HG03108 (cell line): Measurements from ENCODE around the gene LIMCH1.
"Not testable (repeated sequence)": the region's sequence is repeated elsewhere in the genome, so short reads cannot be mapped to it uniquely, and the experiment has no call there.

Experiments used
- ATAC-seq: cut with Tn5 transposase; IDR thresholded peaks from one replicate; pipeline ENCODE4 v1.9.1; 2021; ENCODE audit warnings: moderate library complexity; ENCODE audit not compliant: unreplicated experiment

Gene LIMCH1

DNA sequence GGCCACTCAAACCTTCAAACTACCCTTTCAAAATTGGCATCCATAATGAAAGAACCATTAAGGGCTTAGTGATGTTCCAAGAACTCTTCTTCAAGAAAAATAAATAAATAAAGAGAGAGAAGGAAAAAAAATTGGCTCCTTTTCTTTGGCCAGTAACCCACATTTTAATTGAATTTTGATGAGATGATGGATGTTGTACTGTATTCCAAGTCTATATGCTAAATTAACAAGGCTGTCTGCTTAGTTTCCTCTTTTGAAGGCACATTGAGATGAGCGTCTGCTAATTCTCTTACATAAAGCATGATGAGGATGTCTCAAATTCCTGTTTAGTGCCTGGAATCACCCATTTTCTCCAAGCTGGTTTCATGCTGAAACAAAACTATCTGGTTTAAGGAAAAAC is 177.2 kb downstream of the LIMCH1 start:
- no peak for ATAC-seq

DNA sequence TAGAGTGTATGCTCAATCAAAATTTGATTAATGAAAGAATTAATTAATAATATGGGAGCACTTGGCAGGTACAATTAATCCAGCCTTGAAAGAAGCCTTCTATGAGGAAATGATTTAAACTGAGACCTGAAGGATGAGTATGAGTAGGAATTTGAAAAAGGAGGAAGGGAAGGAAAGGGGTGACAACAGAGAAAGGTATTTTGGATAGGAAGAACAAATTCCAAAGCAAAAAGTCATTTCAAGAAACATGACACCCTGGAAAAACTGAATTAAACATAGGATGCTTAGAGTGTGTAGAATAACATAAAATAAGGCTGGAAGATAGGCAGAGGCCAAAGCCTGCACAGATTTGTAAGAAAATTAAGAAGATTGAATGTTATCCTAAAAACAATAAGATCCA is 180.9 kb downstream of the LIMCH1 start:
- ATAC-seq: no peak

DNA sequence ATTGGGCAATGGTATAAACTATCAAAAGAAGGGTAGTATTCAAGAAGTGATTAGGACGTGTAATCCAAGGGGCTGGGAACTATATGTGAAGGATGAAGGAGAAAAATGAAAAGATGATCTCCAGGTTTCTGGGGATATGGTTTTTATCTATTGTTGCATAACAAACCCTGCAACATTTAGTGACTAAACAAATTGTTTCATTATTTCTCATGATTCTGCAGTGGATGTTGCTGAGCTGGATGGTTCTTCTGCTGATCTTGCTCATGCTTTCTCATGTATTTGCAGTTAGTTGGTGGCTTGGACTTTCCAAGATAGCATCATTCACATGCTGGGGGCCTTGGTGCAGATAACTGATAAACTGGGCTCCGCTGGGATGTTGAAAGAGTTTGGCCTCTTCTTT is 181.5 kb downstream of the LIMCH1 start:
- no peak for ATAC-seq

DNA sequence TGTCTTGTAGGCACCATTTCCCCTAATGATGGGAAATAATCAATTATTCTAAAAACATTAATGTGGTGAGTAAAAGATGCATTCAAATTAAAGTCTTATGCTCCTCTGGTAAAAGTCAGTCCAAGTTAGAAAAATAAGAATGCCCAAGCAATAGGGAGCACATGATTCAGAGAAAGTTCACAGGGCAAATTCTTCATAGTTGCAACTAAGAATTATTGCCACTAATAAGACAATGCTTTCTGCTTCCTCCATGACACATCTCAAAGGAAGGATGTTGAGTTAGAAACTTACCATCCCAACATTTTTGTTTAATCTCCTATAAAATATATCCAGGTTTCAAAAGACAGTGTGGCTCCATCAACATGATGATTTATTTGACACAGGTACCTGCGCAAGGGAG is 184.2 kb downstream of the LIMCH1 start:
- no peak for ATAC-seq

DNA sequence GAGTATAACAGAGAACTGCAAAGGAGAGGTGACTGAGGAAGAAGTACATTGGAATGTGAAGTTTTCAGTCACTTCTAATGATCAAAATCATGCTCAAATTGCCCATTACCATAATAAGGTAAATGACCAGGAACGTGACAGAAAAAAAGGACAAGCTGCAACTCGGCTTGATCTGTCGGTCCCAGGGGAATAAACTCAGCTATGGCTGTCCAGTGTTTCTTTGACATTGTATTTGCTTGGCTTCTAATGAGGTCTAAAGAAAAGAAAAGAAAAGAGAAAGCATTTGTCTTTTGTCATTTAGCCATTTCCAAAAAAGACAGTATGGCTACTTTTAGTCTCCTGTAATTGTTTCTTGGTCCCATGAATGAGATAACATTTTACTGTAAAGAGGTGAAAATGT is 185.3 kb downstream of the LIMCH1 start:
- ATAC-seq: no peak

DNA sequence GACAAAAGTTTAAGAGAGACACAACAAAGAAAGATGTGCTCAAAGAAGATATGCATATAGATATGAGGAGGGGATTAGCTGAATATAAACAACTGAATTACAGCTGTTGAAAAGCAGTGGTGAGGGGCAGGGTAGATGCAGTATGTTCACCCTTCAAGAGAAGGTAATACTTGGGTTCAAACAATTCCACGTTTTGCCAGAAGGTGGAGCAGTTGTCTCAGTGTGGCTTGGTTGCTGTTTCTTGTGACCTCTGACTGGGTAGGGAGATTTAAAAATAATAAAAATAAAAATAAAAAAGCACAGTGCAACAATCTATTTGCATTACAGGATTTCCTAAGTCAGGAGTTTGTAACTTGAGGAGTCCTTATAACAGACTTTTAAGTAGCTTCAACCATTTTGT is 187.3 kb downstream of the LIMCH1 start:
- no peak for ATAC-seq

DNA sequence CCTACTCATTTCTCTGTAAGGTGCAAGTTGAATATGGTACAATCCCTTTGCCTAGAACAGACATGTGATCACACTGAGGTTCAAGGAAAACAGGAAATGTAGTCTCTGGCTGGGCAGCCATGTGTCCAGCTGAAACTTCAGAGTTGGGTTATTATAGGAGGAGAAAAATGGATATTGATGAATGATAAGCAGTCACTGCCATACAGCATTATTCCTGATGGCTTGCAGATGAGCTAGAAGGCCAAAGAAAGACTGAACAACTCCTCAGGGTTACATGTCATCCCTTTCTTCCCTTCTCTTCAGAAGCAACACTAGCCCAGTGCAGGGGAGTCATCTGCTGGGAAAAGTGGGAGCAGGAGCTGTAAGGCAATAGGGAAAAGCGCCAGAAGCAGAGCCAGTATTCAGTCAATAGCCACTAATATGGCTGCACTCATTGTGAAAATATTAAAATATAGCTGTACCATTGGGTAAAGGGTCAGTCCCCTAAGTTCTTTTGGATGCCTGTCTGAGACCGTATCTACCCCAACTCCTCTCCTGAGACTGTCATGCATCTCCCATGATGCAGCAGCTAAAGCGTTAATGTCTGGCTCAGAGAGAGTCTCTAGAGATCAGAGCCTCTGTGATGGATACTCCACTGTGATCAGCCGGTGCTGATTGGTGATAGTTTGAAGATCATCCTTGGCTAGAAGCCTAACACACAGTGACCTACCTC is 190.1 kb downstream of the LIMCH1 start:
- no peak for ATAC-seq

DNA sequence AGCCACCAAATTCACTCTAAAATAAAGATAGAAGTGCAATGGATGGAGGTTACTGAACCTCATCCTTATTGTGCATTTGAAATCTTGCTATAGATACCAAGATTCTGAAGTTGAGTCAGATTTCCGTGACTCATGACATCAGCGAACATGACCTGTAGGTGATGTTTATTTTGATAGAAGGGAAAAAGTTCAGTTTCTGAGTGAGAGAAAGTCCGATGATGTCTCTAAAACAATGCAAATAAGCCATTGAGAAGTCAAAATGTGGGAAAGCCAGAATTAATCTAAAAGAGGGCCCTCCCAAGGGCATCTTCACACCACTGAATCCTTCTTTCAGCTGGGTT is 190.6 kb downstream of the LIMCH1 start:
- no peak for ATAC-seq

DNA sequence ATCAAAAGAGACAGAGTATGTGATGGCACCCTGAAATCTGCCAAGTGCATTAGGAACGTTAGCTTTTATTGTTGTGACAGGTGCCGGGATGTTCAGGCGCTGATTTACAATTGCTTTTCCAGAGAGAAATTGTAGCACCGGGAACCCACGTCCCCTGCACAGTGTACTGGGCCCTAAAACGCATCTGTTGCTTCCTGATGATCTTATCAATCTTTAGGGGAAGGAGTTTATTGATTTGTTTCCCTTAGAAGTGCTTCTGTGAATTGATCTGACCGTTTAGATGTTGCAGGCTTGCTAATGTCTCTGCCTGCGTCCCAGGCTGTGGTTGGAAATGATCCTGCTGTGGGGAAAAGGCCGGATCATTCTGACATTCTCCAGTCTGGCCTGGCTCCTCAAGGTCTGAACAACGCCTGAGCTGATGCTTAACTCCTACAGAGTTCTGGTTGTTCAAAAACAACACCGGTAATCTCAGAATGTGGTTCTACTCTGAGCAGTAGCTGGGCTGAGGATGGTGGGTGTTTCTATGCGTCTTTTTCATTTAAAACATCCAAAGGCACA is 193.7 kb downstream of the LIMCH1 start:
- no peak for ATAC-seq

DNA sequence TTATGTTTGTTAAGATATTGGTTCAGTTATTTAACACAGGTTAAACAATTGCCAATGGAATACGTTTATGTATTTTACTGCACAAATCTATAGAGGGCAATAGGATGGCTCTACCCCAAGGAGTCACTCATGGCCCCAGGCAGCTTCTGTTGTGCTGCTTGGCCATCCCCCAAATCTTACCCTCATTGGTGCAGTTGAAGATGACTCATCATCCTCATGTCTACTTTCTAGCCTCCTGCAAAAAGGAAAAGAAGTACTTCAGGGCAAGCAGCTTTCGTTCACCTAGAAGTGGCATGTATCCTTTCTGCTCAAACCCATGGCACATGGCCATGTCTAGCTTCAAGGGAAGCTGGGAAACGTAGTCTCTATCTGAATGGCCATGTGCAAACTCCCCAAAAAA is 196.4 kb downstream of the LIMCH1 start:
- no peak for ATAC-seq

DNA sequence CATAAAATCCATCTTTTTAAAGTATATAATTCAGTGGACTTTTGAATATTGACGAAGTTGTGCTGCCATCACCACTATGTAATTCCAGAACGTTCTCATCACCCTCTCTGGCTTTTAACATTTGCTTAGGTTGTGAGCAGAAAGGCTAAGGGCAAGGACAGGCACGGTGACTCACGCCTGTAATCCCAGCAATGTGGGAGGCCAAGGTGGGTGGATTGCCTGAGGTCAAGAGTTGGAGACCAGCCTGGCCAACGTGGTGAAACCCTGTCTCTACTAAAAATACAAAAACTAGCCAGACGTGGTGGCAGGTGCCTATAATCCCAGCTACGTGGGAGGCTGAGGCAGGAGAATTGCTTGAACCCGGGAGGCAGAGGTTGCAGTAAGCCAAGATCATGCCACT is 199.5 kb downstream of the LIMCH1 start:
- not testable (repeated sequence) for ATAC-seq

DNA sequence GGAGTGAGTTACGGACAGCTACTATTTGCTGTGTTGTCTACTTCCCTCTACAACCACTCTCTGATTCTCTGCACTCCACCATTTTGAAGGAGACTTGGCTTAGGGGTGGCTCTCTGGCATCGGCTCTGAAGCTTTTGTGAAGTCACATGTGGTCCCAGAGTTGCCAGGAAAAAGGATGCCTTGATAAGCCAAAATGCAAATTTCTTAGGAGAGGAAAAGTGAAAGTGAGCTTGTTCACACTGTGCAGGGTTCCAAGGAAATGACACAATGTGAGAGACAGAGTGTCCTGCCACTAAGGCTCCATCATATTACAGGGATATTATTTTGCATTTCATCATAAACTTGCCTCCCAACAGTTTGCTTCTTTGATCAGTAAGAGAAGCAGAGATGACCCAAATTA is 203.4 kb downstream of the LIMCH1 start:
- no peak for ATAC-seq

DNA sequence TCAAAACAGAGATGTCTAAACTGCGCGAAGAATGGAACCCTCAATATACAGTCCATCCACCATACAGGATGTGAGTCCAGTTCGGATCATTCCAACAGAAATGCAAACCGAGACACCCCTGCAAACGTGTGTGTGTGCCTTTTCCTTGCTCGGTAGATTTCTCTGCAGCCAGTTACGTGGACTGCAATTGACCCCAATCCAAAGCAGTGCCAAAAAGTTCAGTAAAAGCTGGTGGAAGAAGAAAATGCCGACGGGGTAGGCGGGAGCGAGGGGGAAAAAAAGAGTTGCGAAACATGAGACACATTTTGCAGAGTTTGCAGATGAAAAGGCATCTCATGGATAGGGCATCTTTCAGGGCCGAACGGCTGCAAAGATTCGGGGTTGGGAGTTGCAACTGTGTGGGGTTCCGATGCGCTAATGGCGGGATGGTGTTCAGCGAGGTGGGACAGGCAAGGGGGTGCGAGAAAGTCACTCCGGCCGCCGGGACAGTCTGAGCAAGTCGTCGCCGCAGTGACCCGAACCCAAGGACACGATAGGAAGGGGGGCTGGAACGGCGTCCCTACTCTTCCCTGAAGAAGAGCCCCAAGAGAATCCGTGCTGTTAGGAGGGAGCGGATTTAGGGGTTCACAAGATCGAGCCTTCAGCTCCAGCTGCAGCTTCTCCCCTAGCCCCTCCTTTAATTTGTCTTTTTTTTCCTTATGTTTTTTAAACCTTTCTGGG is 206.8 kb downstream of the LIMCH1 start:
- no peak for ATAC-seq

DNA sequence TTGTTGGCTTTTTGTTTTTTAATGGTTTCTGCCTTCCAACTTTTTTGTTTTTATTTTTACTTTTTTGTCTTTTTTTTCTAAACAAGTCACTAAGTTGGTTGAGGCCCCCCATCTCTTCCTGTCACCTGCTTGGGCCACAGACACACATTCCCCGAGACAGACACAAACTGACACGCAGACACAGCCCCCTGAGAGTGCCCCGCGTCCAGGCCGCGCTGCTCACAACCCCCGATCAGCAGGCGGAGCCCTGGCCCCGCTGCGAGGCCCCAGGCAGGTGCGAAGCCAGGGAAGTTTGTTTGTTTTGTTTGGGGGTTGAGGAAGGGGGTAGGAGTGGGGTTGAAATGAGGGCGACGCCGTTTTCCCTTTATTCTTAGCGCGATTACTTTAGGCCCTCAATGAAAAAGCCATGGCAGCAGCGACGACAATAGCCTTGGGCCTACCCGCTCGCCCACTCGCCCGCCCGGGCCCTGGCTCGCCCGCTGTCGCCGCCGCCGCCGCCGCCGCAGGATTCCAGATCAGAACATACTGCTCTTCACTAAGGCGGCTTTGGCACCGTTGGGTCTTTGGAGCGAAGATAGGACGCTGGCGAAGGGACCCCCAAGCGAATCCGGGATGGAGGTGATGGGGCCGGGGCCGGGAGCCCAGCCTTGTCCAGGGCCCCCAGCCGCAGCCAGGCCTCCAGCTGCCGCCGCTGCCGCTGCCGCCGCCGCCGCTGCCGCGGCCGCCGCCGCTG is 207.5 kb downstream of the LIMCH1 start:
- no peak for ATAC-seq

DNA sequence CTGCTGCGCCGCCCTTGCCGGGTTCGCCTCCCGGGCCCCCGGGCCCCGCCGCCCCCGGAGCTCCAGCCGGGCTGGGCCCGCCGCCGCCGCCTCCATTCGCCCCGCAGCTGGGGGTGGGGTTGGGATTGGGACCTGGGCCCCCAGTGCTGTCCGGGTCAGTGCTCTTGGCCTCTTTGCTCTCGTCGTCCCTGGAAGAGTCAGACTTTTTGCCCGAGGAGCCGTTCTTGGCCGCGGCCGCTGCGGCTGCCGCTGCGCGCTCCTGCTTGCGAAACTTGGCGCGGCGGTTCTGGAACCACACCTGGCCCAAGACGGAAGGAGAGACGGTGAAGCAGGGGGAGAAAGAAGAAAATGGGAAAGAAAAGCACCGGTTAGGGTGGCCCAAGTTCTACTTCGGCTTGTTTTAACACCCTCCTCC is 208.1 kb downstream of the LIMCH1 start:
- no peak for ATAC-seq

DNA sequence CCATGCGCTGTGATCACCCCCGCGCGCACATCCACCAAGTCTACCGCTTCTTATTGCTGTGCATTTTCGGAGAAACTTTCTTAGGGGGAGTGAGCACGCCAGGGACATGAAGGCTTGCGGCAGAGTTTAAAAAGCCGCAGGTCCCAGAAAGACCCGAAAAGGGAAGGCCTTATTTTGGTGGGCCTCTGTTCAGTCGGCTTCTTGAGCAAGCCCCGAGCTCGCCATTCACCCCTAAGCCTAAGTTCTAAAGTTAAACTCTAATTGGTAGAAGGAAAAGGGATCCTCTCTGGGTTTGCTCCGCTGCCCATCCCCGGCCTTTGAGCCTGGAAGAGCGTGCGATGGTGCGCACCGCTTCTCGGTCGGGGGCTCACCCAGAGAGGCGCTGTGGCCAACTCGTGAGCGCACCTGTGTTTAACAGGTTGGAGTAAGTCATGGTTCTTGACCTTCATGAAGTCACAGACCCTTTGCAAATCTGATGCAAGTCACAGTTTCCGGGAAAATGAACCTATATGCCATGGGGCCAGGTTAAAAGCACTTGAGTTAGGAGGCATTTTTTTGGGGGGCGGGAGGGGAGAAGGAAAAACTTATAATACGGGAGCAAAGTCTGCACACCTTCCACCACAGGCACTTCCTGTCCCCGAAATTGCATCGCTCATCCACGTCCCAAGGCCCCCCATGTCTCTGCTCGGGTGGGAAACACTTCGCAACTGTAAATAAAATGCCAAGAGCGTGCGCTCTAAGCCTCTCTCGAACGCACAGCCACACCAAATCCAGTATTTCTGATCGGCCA is 208.7 kb downstream of the LIMCH1 start:
- no peak for ATAC-seq

DNA sequence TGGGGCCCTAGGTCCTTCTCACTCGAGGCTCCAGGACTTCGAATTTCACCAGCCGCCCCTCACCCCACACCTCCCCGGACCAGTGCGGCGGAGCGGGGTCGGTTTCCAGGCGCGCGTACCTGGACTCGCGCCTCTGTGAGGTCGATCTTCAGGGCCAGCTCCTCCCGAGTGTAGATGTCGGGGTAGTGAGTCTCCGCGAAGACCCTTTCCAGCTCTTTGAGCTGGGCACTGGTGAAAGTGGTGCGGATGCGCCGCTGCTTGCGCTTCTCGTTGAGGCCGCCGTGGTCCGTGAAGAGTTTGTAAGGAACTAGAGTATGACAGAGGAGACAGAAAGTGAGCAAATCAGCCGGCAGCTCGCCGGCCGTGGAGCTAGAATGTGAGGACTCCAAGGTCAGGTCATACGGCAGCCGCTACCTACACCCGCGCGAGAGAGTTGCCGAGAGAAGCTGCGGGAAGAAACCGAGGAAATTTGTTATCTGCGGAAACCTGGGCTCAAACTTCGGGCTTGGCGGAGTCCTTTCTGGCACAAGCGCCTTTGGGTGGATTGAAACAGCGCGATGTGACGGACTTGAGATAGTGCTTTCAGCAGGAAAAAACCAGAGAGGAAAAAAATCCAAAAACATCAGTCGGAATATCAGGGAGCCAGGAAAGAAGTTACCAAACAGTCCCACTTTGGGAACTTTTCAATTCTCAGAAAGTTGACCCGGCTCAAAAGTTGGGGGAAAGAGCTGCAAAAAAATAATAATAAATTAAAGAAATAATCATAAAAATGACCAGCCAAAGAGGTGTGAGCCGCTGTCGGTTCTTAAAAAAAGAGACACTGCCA is 209.5 kb downstream of the LIMCH1 start:
- ATAC-seq: no peak

DNA sequence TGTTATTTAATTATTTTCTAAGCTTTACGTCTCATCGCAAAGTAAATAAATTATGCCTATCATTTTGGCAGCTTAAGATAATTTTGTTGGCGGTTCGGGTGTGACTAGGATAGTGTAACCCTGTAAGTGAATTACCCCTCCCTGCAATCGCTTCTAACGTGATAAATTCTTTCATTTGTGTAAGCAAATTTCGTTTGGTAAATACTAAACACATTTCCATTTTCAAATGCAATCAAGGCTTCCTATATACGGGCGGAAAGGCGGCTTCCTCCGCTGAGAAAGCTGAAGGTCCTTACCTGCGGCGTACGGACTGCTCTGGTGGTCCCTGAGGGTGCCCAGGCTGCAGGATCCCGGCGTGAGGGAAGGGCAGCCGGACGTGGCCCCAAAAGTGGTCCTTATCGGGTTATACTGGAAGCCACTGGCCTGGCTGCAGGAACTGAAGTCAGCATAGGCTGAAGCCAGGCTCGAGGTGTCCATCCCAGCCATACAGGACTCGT is 210.2 kb downstream of the LIMCH1 start:
- no peak for ATAC-seq

DNA sequence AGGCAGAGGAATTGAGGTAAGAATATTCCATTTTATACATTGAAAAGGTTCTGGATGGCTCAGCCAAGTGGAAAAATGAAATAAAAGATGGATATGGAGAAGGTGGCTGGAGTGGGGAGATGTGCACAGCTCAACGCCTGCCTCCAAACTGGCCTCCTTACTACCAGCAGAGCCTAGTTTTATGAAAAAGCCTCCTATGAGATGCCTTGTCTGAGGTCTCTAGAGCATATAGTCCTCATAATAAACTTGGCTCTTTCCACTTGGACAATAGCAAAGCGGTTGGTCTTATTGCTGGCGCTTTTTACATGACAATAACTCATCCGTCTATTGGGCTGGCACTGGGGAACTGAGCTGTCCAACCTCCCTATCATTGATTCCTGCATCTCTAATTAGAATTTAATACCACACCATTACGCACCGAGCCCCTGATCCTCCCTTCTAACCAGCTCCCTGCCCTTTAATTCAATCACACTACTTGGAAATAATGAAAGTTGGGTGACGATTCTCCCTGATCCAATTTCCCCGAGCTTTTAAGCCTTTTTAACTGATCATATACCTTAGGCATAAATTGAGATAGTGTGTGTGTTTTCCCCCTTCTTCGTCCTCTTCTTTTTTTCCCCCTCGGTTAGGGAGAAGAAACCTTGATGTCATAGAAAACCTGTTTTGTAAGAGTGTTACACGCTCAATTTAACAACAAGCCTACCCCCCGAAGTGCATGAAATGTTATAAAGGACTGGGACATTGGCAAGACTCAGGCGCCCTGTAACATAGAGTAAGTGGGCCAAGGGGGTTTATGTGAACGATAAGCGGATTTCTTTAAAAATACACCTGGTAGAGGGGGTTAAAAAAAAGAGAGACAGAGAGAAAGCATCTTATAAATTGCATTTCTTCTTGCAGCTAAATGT is 210.9 kb downstream of the LIMCH1 start, which contains the start of gene PHOX2B:
TSS of gene PHOX2B (minus strand) at position 155 of the 905 bp plus-strand sequence. CDS start at position 40, 115 bp downstream.
- ATAC-seq: no peak
